Calu3 (cell line): ENCODE data around the gene ENTR1. TPM values are rescaled to one million over a fixed set of nuclear protein-coding genes. Genes with fewer than 3 reads are reported as not detected.

ENCODE experiments used
- Bru-seq: library from RNA; stranded (reverse); fragments of 400-500 nt; gene quantifications from one replicate; lab custom pipeline; 2021; lab: Mats Ljungman, UMichigan
- BruChase-seq, 2 experiments: library from RNA; stranded (reverse); fragments of 400-500 nt; gene quantifications; one replicate each; lab custom pipeline; 2021; lab: Mats Ljungman, UMichigan
- BruUV-seq: library from RNA; stranded (reverse); fragments of 400-500 nt; replicated peaks from 2 replicates; lab custom pipeline; 2021; lab: Mats Ljungman, UMichigan
- CTCF ChIA-PET: fragments of 300-600 bp; sonication (Branson Sonifier 250); formaldehyde crosslinking; loops from one replicate; lab custom pipeline; 2022; ENCODE audit warnings: antibody characterized with exemption; lab: Charles Lee
- DNase-seq: peaks from one replicate; pipeline ENCODE4 v3.0.0; 2022
- H3K27ac Mint-ChIP-seq: one replicate; pipeline ENCODE4 v1.8.0; 2022; ENCODE audit warnings: mixed read lengths; ENCODE audit not compliant: unreplicated experiment
- H3K27me3 Mint-ChIP-seq: one replicate; pipeline ENCODE4 v1.8.0; 2022; ENCODE audit warnings: mixed read lengths; ENCODE audit not compliant: unreplicated experiment
- H3K36me3 Mint-ChIP-seq: one replicate; pipeline ENCODE4 v1.8.0; 2022; ENCODE audit warnings: mild to moderate bottlenecking, moderate library complexity, mixed read lengths; ENCODE audit not compliant: insufficient read depth, unreplicated experiment
- H3K4me1 Mint-ChIP-seq: one replicate; pipeline ENCODE4 v1.8.0; 2022; ENCODE audit warnings: mild to moderate bottlenecking, low read depth, mixed read lengths; ENCODE audit not compliant: unreplicated experiment
- H3K4me3 Mint-ChIP-seq: one replicate; pipeline ENCODE4 v1.8.0; 2022; ENCODE audit warnings: mild to moderate bottlenecking, low read depth, moderate library complexity, mixed read lengths; ENCODE audit not compliant: unreplicated experiment
- H3K9me3 Mint-ChIP-seq: one replicate; pipeline ENCODE4 v1.8.0; 2022; ENCODE audit warnings: low read depth, mixed read lengths; ENCODE audit not compliant: unreplicated experiment
- CTCF ChIP-seq: fragments of 200-600 bp; IDR thresholded peaks from one replicate; pipeline ENCODE4 v1.8.0; 2022; ENCODE audit warnings: antibody characterized with exemption; ENCODE audit not compliant: unreplicated experiment
- intact Hi-C: fragments of 100-400 bp; cut with micrococcal nuclease; formaldehyde crosslinking; loops from one replicate; pipeline ENCODE4 v1.10.0; 2022; ENCODE audit not compliant: unreplicated experiment
- long read RNA-seq: library from polyadenylated mRNA; stranded (forward); transcript quantifications from one replicate; pipeline ENCODE4 v2.0.0, GENCODE V29; 2022
- total RNA-seq: library from RNA; stranded (reverse); gene quantifications from 2 replicates; pipeline ENCODE4 v1.2.3, GENCODE V29; 2022

The ENTR1 gene
- total RNA-seq (49.7 and 50.2 TPM in 2 replicates), Bru-seq, nascent RNA (percentile 58 among the genes with signal in this experiment), BruChase-seq, experiment 1, labeled RNA remaining after a 6-hour chase (percentile 78 among the genes with signal in this experiment), BruChase-seq, experiment 2, labeled RNA remaining after a 2-hour chase (percentile 81 among the genes with signal in this experiment)
- long read RNA-seq, transcript ENTR1-204 (8 exons, 2,129 nt) = major isoform, 7 of 31 reads
- long read RNA-seq, partial matches to known transcripts = 4 of 31 reads
- long read RNA-seq, other reads (novel, unspliced or antisense) = 14 of 31 reads

GRCh38 chr9:136410500-136411287, at the start of gene ENTR1, which contains the start of gene PMPCA:
Gene ENTR1, minus strand, starts transcription at chr9:136410614. Its CDS starts 217 bp downstream, at chr9:136410397.
Gene PMPCA, plus strand, starts transcription at chr9:136410658. Its CDS starts 11 bp downstream, at chr9:136410669.
- H3K27ac Mint-ChIP-seq = peak within 1 kb of the TSS; percentile 81
- intact Hi-C loops = no loop called here
- CTCF ChIA-PET = interaction anchor here (1.1 kb wide), 1 partner anchor 65 kb away, joined by 3 read pairs; no protein-coding TSS in a partner anchor
- peaks cover 21% of the 10 kb centered on the region for H3K4me1 Mint-ChIP-seq
- no peak for TF ChIP-seq CTCF
- peaks cover 49% of the 10 kb centered on the region for H3K36me3 Mint-ChIP-seq
- H3K9me3 Mint-ChIP-seq = no peaks in the 10 kb centered on the region
- H3K4me3 Mint-ChIP-seq = peak within 1 kb of the TSS; percentile 93
- H3K27me3 Mint-ChIP-seq = no peaks in the 10 kb centered on the region
- BruUV-seq = no TSS peak
- DNase-seq = peak; percentile 91

- no peaks in the 10 kb centered on the region for H3K27me3 Mint-ChIP-seq
- H3K4me3 Mint-ChIP-seq = no peak overlapping the region
- H3K36me3 Mint-ChIP-seq = peaks cover 56% of the 10 kb centered on the region
- CTCF ChIA-PET = no interaction called here
- H3K9me3 Mint-ChIP-seq = no peaks in the 10 kb centered on the region
- TF ChIP-seq CTCF = no peak
- no peak for DNase-seq
- H3K27ac Mint-ChIP-seq = no peak overlapping the region
- intact Hi-C loops = no loop called here
- BruUV-seq = no TSS peak
- H3K4me1 Mint-ChIP-seq = no peaks in the 10 kb centered on the region
Measured at GRCh38 chr9:136459425-136459824, 49.0 kb upstream of the ENTR1 start.

- no peak for DNase-seq
- Mint-ChIP-seq H3K36me3 (peaks cover 70% of the 10 kb centered on the region), H3K27me3 (no peaks in the 10 kb centered on the region), H3K9me3 (no peaks in the 10 kb centered on the region), H3K4me1 (no peaks in the 10 kb centered on the region), H3K27ac (no peak overlapping the region), H3K4me3 (no peak overlapping the region)
- BruUV-seq = no TSS peak
- CTCF ChIA-PET = interaction anchor here (0.5 kb wide), 1 partner anchor 172 kb away, joined by 4 read pairs; no protein-coding TSS in a partner anchor
- intact Hi-C loops = no loop called here
- TF ChIP-seq CTCF = no peak
Measured at GRCh38 chr9:136457326-136457725, 46.9 kb upstream of the ENTR1 start.

- intact Hi-C loops = no loop called here
- Mint-ChIP-seq H3K27ac (no peak overlapping the region), H3K9me3 (no peaks in the 10 kb centered on the region), H3K4me1 (no peaks in the 10 kb centered on the region), H3K36me3 (peaks cover 70% of the 10 kb centered on the region), H3K27me3 (no peaks in the 10 kb centered on the region), H3K4me3 (no peak overlapping the region)
- CTCF ChIA-PET = no interaction called here
- BruUV-seq = no TSS peak
- DNase-seq = no peak
- no peak for TF ChIP-seq CTCF
Measured at GRCh38 chr9:136456258-136456657, 45.8 kb upstream of the ENTR1 start.
